HG03139 (cell line): Measurements from ENCODE around the gene HAPLN1.
"Not testable (repeated sequence)": the region's sequence is repeated elsewhere in the genome, so short reads cannot be mapped to it uniquely, and the experiment has no call there.

Experiments
- ATAC-seq: cut with Tn5 transposase; IDR thresholded peaks from one replicate; pipeline ENCODE4 v1.9.1; 2021; ENCODE audit not compliant: unreplicated experiment

Gene HAPLN1

GRCh38 chr5:83720836-83721537 lies at the start of gene HAPLN1:
Gene HAPLN1, minus strand, starts transcription at chr5:83720855. Its CDS starts 47,332 bp downstream, at chr5:83673523.
- no peak for ATAC-seq

DNA sequence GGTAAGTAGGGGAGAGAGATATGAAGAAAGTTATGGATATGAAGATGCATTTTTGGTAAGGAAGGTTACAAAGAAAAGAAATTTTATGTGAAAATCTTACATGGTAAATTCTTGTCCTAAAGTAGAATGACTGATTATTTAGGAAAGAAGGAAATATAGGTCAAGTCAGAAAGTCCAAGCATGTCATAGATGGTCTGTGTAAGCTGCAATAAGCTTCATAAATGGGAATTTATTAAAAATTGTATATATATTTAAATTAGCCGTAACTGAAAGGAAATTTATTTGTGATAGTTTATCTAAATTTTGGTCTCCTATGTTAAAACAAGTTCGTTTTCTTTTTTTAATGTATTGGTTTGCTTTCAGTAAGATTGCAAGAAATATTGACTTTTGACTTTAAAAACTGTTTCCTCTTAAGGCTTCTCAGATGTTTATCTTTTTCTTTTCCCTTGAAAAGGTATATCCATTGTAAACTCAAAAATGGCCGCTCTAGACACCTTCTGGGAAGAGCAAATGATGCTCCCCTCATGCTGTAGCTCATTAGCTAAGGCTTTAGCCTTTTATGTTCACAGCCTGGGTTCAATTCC lies 46.8 kb upstream of the HAPLN1 start:
- ATAC-seq, result no peak

- no peak for ATAC-seq
Observed at GRCh38 chr5:83764101-83764500, 43.4 kb upstream of the HAPLN1 start.

DNA sequence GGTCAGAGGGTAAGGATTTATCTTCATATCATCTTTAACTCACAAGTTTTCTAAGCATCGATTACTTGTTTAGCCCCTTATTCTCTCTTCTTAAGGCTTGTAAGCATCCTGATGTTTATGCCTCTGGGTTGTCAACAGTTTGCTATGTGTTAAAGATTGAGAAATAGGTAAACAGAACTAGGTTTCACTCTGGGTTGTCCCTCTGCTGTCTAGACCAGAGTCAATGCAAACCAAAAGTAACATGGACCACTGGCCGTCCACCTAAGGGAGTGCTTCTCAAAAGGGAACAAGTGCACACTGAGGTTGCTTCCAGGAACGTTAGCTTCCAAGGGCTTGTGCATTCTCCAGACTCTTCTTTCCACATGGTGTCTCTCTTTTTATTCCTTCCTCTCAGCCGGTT lies 39.9 kb upstream of the HAPLN1 start:
- no peak for ATAC-seq

GRCh38 chr5:83752700-83753099 lies 32.0 kb upstream of the HAPLN1 start:
- ATAC-seq, result no peak

DNA sequence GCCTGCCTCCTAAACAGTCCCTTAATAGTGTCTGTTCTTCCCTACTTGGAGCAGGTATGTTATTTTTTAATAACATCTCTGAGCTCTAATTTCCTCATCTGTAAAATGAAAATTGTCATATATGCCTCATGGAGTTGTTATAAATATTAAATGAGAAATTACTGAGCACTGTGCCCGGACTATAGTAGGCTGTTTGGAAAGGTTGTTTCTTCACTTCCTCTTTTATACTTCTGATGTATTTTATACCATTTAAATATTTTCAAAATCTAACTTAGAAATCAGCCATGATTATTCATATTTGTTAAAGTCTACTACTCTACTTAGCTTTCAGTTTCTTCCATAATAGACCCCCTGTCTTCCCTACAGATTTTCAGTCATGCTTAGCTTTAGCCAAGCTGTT lies 30.5 kb upstream of the HAPLN1 start:
- ATAC-seq, result no peak

- ATAC-seq, result no peak
Observed at GRCh38 chr5:83750749-83751148, 30.1 kb upstream of the HAPLN1 start.

DNA sequence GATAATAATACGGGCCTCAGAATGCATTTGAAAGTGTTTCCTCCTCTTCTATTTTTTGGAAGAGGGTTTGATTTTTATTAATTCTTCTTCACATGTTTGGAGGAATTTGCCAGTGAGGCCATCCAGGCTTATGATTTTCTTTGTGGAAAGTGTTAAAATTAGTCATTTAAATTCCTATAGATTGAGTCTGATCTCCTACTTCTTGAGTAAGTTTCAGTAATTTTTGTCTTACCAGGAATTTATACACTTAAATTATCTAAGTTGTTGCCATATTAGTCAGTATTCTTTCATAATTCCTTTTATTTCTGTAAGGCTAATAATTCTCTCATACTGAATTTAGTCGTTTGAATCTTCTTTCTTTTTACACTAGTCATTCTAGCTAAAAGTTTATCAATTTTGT lies 25.2 kb upstream of the HAPLN1 start:
- no peak for ATAC-seq

DNA sequence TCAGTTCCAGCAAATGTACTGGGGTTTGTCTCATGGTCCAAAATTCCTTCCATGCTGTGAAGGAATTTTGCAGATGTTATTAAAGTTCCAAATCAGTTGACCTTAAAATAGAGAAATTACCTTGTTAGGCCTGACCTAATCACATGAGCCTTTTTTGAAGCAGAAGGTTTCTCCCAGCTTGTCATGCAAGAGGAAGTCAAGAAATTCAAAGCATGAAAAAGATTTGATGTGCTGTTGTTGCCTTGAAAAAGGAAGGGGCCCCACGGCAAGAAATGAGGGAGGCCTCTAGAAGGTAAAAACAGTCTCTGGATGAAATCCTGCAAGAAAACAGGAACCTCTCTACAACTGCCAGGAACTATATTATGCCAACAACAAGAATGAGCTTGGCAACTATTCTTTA lies 24.2 kb upstream of the HAPLN1 start:
- no peak for ATAC-seq

GRCh38 chr5:83742089-83742488 lies 21.4 kb upstream of the HAPLN1 start:
- ATAC-seq, result no peak

GRCh38 chr5:83741571-83741970 lies 20.9 kb upstream of the HAPLN1 start:
- ATAC-seq, result no peak

- ATAC-seq, result peak; percentile 82
Observed at GRCh38 chr5:83740741-83741140, 20.1 kb upstream of the HAPLN1 start.

DNA sequence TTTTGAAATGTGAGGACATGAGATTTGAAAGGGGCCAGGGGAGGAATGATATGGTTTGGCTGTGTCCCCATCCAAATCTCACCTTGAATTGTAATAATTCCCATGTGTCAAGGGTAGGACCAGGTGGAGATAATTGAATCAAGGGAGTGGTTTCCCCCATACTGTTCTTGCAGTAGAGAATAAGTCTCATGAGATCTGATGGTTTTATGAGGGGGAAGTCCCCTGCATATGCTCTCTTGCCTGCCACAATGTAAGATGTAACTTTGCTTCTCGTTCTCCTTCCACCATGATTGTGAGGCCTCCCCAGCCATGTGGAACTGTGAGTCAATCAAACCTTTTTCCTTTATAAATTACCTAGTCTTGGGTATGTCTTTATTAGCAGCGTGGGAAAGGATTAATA lies 15.5 kb upstream of the HAPLN1 start:
- not testable (repeated sequence) for ATAC-seq

DNA sequence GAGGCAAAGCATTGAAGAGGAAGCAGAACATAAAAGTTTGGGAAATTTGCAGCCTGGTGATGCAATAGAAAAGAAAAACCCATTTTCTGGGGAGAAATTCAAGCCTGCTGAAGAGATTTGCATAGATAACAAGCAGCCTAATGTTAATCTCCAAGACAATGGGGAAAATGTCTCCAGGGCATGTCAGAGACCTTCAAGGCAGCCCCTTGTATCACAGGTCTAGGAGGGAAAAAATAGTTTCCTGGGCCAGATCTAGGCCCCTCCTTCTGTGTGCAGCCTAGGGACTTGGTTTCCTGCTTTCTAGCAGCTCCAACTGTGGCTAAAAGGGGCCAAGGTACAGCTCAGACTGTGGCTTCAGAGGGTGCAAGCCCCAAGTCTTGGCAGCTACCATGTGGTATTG lies 14.4 kb upstream of the HAPLN1 start:
- ATAC-seq, result not testable (repeated sequence)

DNA sequence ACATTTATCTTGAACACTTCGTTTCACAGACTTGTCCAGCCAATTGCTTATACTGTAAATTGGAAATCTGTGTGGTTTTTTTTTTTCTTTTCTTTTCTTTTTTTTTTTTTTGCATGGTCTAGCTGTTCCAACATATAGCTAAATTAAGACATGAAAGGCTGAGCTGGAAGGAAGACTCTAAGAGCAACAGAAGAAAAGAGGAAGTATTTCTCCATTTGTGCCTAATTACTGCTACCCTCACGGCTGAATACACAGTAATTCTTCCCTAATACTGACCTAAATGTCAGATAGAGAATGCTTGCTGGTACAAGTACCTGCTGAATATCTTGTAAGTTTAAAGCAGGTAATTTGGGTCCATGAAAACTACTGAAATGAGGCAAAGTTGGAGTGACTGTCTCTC lies 11.0 kb upstream of the HAPLN1 start:
- ATAC-seq, result no peak

GRCh38 chr5:83729362-83729761 lies 8.7 kb upstream of the HAPLN1 start:
- ATAC-seq, result no peak

GRCh38 chr5:83726912-83727311 lies 6.3 kb upstream of the HAPLN1 start:
- ATAC-seq, result no peak

- ATAC-seq, result no peak
Observed at GRCh38 chr5:83724935-83725334, 4.3 kb upstream of the HAPLN1 start.

DNA sequence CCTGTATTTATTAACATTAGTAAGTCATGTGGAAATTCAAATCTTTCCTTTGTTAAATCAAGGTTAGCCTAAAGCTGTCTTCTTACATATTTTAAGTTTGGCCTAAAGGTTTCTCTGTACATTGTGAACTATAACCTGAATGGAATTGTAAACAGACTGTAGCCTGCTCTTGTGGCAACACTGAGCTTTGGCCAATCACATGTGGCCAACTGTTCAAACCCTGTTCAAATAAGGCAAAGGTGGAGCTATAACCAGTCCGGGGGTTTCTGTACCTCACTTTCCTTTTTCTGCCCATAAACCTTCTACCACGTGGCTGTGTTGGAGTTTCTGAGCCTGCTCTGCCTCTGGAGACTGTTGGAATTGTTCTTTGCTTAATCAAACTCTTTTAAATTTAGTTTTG lies 3.3 kb upstream of the HAPLN1 start:
- ATAC-seq, result no peak

GRCh38 chr5:83723031-83723430 lies 2.4 kb upstream of the HAPLN1 start:
- ATAC-seq, result no peak

- peak; percentile 62 for ATAC-seq
Observed at GRCh38 chr5:83721953-83722901, 1.6 kb upstream of the HAPLN1 start.
